ENCODE measurements around the gene SLC25A51.

GRCh38 chr9:37904445-37905130 lies 661 bp upstream of the SLC25A51 start:
- TF ChIP-seq CTCF (IDR thresholded peaks at IDR 0.05; ENCODE audit: insufficient read depth, low read length, poor library complexity, severe bottlenecking) (no peak), EZH2phosphoT487 (conservative IDR thresholded peaks at IDR 0.05; ENCODE audit: low read length) (no peak)

Measured in SU-DHL-6 (cell line).